Vagina (tissue), 2 donors: ENCODE measurements around the gene FGB. TPM values are rescaled to one million over a fixed set of nuclear protein-coding genes. Genes with fewer than 3 reads are reported as not detected.

ENCODE experiments used
- DNase-seq, 2 donors: peaks; one replicate each; pipeline ENCODE4 v3.0.0-alpha.2; 2017; ENCODE audit errors: extremely low spot score in 2 of 2
- H3K27ac ChIP-seq: fragments of 200-600 bp; sonication (generic); one replicate; pipeline ENCODE4 v1.5.1; 2019
- H3K27me3 ChIP-seq: fragments of 200-600 bp; sonication (generic); one replicate; pipeline ENCODE4 v1.5.1; 2019
- H3K36me3 ChIP-seq, 2 donors: fragments of 200-600 bp; sonication (generic); one replicate each; pipeline ENCODE4 v1.5.1; 2017 to 2019
- H3K4me1 ChIP-seq: fragments of 200-600 bp; sonication (generic); one replicate; pipeline ENCODE4 v1.5.1; 2019
- H3K4me3 ChIP-seq, 2 donors: fragments of 200-600 bp; sonication (generic); 1 replicate in 1 of 2; 2 replicates in 1 of 2; pipeline ENCODE4 v1.5.1; 2016 to 2019
- H3K9me3 ChIP-seq: fragments of 200-600 bp; sonication (generic); one replicate; pipeline ENCODE4 v1.5.1; 2019
- CTCF ChIP-seq, 3 experiments: fragments of 450-650 bp in 2 of 3; fragments of 200-600 bp in 1 of 3; sonication (generic) in 1 of 3; IDR thresholded peaks; one replicate each; pipeline ENCODE4 v1.5.1; 2017 to 2019; ENCODE audit warnings: antibody characterized with exemption in 3 of 3, mild to moderate bottlenecking in 2 of 3, moderate library complexity in 2 of 3
- POLR2A ChIP-seq, 2 donors: fragments of 450-650 bp; IDR thresholded peaks; one replicate each; pipeline ENCODE4 v1.6.1; 2017; ENCODE audit warnings: antibody characterized with exemption in 2 of 2, mild to moderate bottlenecking in 2 of 2, moderate library complexity in 2 of 2
- POLR2AphosphoS5 ChIP-seq, 2 donors: sonication (generic); formaldehyde crosslinking; IDR thresholded peaks; one replicate each; pipeline ENCODE4 v1.9.0; 2017; ENCODE audit warnings: antibody characterized with exemption in 2 of 2, mild to moderate bottlenecking in 2 of 2, low read depth in 1 of 2; ENCODE audit not compliant: insufficient read depth in 1 of 2
- intact Hi-C: fragments of 100-400 bp; cut with DNase I; formaldehyde crosslinking; loops from one replicate; pipeline ENCODE4 v1.15.1; 2023
- total RNA-seq: library from RNA; depleted of rRNA; stranded (reverse); fragments of >200 nt; gene quantifications from one replicate; pipeline ENCODE4 v1.2.3, GENCODE V29; 2016

FGB gene
- total RNA-seq, 1 donor from 2014 or later: not detected

DNA sequence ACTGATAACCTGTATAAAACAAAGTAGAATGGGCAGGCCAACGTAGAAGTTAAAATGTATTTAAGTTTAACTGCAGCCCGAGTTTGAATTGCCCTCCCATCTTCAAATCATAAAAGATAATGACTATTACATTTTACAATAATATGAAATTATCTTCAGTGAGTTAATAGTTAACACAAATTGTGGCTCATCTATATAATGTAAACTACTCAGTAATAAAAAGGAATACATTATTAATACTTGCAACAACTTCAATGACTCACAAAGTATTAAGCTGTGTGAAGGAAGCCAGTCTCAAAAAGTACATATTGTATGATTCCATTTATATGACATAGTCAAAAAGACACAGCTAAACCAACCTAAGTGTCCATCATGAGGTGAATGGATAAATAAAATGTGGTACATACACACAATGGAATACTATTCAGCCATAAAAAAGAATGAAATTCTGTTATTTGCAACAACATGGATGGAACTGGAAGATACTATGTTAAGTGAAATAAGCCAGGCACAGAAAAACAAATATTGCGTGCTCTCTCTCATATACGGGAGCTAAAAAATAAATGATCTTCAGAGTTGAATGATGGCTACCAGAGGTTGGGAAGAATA, 20.4 kb upstream of the FGB start:
- H3K36me3 ChIP-seq: peaks cover 0 to 91% of the 10 kb centered on the region in 2 donors

DNA sequence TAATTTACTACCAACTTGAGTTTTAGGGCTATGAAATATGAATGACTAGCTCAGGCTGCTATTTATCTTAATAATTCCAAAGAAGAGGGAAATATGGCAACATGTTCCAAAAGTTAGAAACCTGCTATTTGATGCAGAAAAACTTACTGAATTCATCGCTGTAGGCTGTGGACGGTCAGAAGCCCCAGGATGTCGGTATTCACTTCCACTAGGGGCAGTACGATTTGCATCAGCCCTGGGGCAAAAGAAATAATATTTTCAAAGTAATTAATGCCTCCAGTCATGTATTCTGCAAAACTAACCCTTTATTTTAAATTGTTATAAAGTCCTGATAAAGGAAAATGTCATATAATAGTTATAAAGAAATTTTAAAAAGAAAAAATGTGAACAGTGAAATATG, 17.1 kb upstream of the FGB start:
- TF ChIP-seq CTCF (IDR thresholded peaks at IDR 0.05): no peak
- no peak for TF ChIP-seq POLR2A (IDR thresholded peaks at IDR 0.05)
- TF ChIP-seq POLR2AphosphoS5 (IDR thresholded peaks at IDR 0.05; ENCODE audit: insufficient read depth in 1 of 2, low read depth in 1 of 2): no peak

More for the DNA sequence above, 20.4 kb upstream of the FGB start:
- intact Hi-C loops: no loop called here
- Histone ChIP-seq H3K27me3 (no peaks in the 10 kb centered on the region), H3K4me3 (no peak overlapping the region), H3K9me3 (no peaks in the 10 kb centered on the region), H3K4me1 (no peaks in the 10 kb centered on the region), H3K27ac (no peak overlapping the region)
- DNase-seq: no peak
- TF ChIP-seq POLR2A (IDR thresholded peaks at IDR 0.05) (no peak), POLR2AphosphoS5 (IDR thresholded peaks at IDR 0.05; ENCODE audit: insufficient read depth in 1 of 2, low read depth in 1 of 2) (no peak)

GRCh38 chr4:154549894-154550790, 12.7 kb upstream of the FGB start, which contains the start of gene PLRG1:
Gene PLRG1, minus strand, starts transcription at chr4:154550400. Its CDS starts 92 bp downstream, at chr4:154550308.
- Histone ChIP-seq H3K27ac (peak within 1 kb of the TSS; percentile 77), H3K27me3 (no peaks in the 10 kb centered on the region), H3K36me3 (peaks cover 0 to 24% of the 10 kb centered on the region in 2 donors), H3K9me3 (no peaks in the 10 kb centered on the region), H3K4me1 (peaks cover 20% of the 10 kb centered on the region), H3K4me3 (peak within 1 kb of the TSS; percentile 72 to 93)
- intact Hi-C loops: loop anchor here (5.0 kb wide), 1 partner anchor 227 kb away; no protein-coding TSS in a partner anchor
- peak; percentile 92 to 97 for DNase-seq
- TF ChIP-seq POLR2AphosphoS5 (IDR thresholded peaks at IDR 0.05; ENCODE audit: insufficient read depth in 1 of 2, low read depth in 1 of 2) (peak; percentile 92 to 94), POLR2A (IDR thresholded peaks at IDR 0.05) (peak in 1 of 2 donors; percentile 34), CTCF (IDR thresholded peaks at IDR 0.05) (peak in 2 of 3 experiments; percentile 39 to 42)

More for the DNA sequence above, 17.1 kb upstream of the FGB start:
- intact Hi-C loops: no loop called here
- H3K4me1 ChIP-seq: peaks cover 12% of the 10 kb centered on the region
- no peak overlapping the region for H3K4me3 ChIP-seq
- no peaks in the 10 kb centered on the region for H3K9me3 ChIP-seq
- no peak overlapping the region for H3K27ac ChIP-seq
- no peak for DNase-seq
- peaks cover 0 to 65% of the 10 kb centered on the region in 2 donors for H3K36me3 ChIP-seq
- no peaks in the 10 kb centered on the region for H3K27me3 ChIP-seq

DNA sequence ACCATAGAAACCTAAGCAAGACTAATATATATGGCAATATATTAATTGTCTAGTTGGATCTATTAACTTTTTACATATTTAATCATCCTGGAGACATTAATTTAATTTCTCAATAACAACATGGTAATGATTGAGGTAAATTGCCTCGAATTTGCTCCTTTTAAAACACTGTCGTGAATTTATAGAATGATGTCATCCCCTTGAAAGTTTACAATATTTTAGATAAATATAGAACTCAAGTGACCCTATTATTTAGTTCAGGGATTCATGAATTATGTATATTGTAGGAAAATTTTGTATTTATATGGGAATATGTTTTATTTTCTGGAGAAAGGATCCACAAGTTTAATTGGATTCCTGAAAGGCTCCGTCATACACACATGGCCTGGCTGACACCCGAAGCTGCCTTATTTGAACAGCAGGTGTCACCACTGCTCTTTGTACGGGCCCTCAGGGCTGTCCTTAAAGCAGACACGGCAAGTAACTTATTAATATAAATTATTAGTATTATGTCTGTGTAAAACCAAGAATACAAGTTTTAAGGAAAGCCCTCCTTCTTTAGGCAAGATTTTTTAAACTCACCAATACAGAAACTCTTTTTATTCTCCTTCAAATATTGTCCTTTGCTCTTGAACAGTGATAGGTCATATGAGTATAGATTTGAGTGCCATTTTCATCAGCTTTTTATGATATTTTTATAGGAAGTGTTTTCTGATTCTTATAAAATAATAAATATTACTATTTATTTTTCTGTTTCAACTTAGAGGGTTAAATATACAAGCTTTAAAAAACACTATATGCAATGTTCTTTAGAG, 10.7 kb upstream of the FGB start:
- no peak for DNase-seq
- Histone ChIP-seq H3K9me3 (no peaks in the 10 kb centered on the region), H3K36me3 (peaks cover 0 to 6% of the 10 kb centered on the region in 2 donors), H3K4me3 (no peak overlapping the region), H3K27ac (no peak overlapping the region), H3K4me1 (peaks cover 20% of the 10 kb centered on the region), H3K27me3 (no peaks in the 10 kb centered on the region)
- TF ChIP-seq POLR2AphosphoS5 (IDR thresholded peaks at IDR 0.05; ENCODE audit: insufficient read depth in 1 of 2, low read depth in 1 of 2) (peak in 1 of 2 donors; percentile 53), POLR2A (IDR thresholded peaks at IDR 0.05) (no peak), CTCF (IDR thresholded peaks at IDR 0.05) (peak; percentile 54 to 76 (median 55))
- intact Hi-C loops: loop anchor here (5.0 kb wide), 1 partner anchor 225 kb away; no protein-coding TSS in a partner anchor

DNA sequence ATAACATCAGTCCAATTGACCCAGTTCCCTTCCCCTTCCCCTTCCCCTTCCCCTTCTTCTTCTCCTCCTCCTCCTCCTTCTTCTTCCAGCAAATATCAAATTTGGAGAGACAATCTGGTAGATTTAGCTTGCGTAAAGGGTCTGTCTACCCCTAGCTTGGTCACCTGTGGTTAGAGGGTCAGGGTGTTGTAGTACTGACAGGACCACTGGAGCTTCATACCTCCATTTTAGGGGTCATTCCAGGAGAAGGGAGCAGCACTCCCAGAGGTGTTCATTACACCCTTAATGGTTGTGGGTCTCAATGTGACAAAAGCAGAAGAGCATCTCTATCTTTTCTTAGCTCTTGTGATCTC, 3.7 kb upstream of the FGB start:
- intact Hi-C loops: no loop called here
- Histone ChIP-seq H3K4me3 (no peak overlapping the region), H3K9me3 (no peaks in the 10 kb centered on the region), H3K36me3 (no peaks in the 10 kb centered on the region), H3K27ac (no peak overlapping the region), H3K4me1 (no peaks in the 10 kb centered on the region), H3K27me3 (no peaks in the 10 kb centered on the region)
- no peak for DNase-seq
- TF ChIP-seq CTCF (IDR thresholded peaks at IDR 0.05) (no peak), POLR2A (IDR thresholded peaks at IDR 0.05) (no peak), POLR2AphosphoS5 (IDR thresholded peaks at IDR 0.05; ENCODE audit: insufficient read depth in 1 of 2, low read depth in 1 of 2) (no peak)
